Measurements from ENCODE around the gene ADAMTS6. TPM values are rescaled to one million over a fixed set of nuclear protein-coding genes. Genes with fewer than 3 reads are reported as not detected.

ADAMTS6 gene
- total RNA-seq, 2 donors from 2014 or later, result 0.12 to 0.77 TPM

GRCh38 chr5:65483546-65484346 is 2.0 kb upstream of the ADAMTS6 start:
- Histone ChIP-seq H3K27me3 (no peaks in the 10 kb centered on the region), H3K4me3 (peak overlapping the region; percentile 49), H3K4me1 (peaks cover 3% of the 10 kb centered on the region), H3K27ac (peak overlapping the region; percentile 73), H3K9me3 (no peaks in the 10 kb centered on the region), H3K9ac (ENCODE audit: low read depth in 2 of 2, low read length in 2 of 2) (peak overlapping the region in 1 of 2 donors; percentile 84), H3K36me3 (no peaks in the 10 kb centered on the region)
- intact Hi-C loops (cut with DNase I), result loop anchor here (5.0 kb wide), 2 partner anchors 526 to 671 kb away; no protein-coding TSS in a partner anchor
- TF ChIP-seq CTCF (IDR thresholded peaks at IDR 0.05), result peak; percentile 43
- no peak for DNase-seq

GRCh38 chr5:65482736-65483545 is 1.2 kb upstream of the ADAMTS6 start:
- Histone ChIP-seq H3K36me3 (no peaks in the 10 kb centered on the region), H3K9me3 (no peaks in the 10 kb centered on the region), H3K4me1 (peaks cover 3% of the 10 kb centered on the region), H3K27me3 (no peaks in the 10 kb centered on the region), H3K4me3 (peak overlapping the region; percentile 49), H3K9ac (ENCODE audit: low read depth in 2 of 2, low read length in 2 of 2) (peak overlapping the region in 1 of 2 donors; percentile 84), H3K27ac (peak overlapping the region; percentile 73)
- intact Hi-C loops (cut with DNase I), result loop anchor here (5.0 kb wide), 2 partner anchors 526 to 671 kb away; no protein-coding TSS in a partner anchor
- no peak for TF ChIP-seq CTCF (IDR thresholded peaks at IDR 0.05)
- DNase-seq, result peak; percentile 40

- Histone ChIP-seq H3K36me3 (no peaks in the 10 kb centered on the region), H3K27me3 (no peaks in the 10 kb centered on the region), H3K4me3 (peak overlapping the region; percentile 49), H3K4me1 (peaks cover 3% of the 10 kb centered on the region), H3K9ac (ENCODE audit: low read depth in 2 of 2, low read length in 2 of 2) (peak overlapping the region in 1 of 2 donors; percentile 76), H3K27ac (peak overlapping the region; percentile 73), H3K9me3 (no peaks in the 10 kb centered on the region)
- intact Hi-C loops (cut with DNase I), result loop anchor here (5.0 kb wide), 2 partner anchors 525 to 670 kb away; no protein-coding TSS in a partner anchor
- no peak for DNase-seq
- TF ChIP-seq CTCF (IDR thresholded peaks at IDR 0.05), result no peak
Measured at GRCh38 chr5:65482296-65482735, 596 bp upstream of the ADAMTS6 start.

- Histone ChIP-seq H3K9ac (ENCODE audit: low read depth in 2 of 2, low read length in 2 of 2) (peak overlapping the region in 1 of 2 donors; percentile 76), H3K4me1 (peaks cover 3% of the 10 kb centered on the region), H3K9me3 (no peaks in the 10 kb centered on the region), H3K27me3 (no peaks in the 10 kb centered on the region), H3K4me3 (peak overlapping the region; percentile 49), H3K27ac (peak overlapping the region; percentile 73), H3K36me3 (no peaks in the 10 kb centered on the region)
- no peak for TF ChIP-seq CTCF (IDR thresholded peaks at IDR 0.05)
- intact Hi-C loops (cut with DNase I), result loop anchor here (2.0 to 5.0 kb wide), 3 partner anchors 380 to 669 kb away; no protein-coding TSS in a partner anchor
- DNase-seq, result no peak
Measured at GRCh38 chr5:65481171-65481581, 544 bp downstream of the ADAMTS6 start.

GRCh38 chr5:65480306-65480865 is 1.3 kb downstream of the ADAMTS6 start:
- Histone ChIP-seq H3K27me3 (no peaks in the 10 kb centered on the region), H3K4me1 (peaks cover 3% of the 10 kb centered on the region), H3K4me3 (peak overlapping the region; percentile 26), H3K27ac (peak overlapping the region; percentile 38), H3K36me3 (no peaks in the 10 kb centered on the region), H3K9ac (ENCODE audit: low read depth in 2 of 2, low read length in 2 of 2) (peak overlapping the region; percentile 7 to 39), H3K9me3 (no peaks in the 10 kb centered on the region)
- TF ChIP-seq CTCF (IDR thresholded peaks at IDR 0.05), result no peak
- intact Hi-C loops (cut with DNase I), result loop anchor here (2.0 to 5.0 kb wide), 3 partner anchors 380 to 668 kb away; no protein-coding TSS in a partner anchor
- peak; percentile 81 for DNase-seq
